ENCODE measurements around the gene PTCHD4.

Gene PTCHD4

DNA sequence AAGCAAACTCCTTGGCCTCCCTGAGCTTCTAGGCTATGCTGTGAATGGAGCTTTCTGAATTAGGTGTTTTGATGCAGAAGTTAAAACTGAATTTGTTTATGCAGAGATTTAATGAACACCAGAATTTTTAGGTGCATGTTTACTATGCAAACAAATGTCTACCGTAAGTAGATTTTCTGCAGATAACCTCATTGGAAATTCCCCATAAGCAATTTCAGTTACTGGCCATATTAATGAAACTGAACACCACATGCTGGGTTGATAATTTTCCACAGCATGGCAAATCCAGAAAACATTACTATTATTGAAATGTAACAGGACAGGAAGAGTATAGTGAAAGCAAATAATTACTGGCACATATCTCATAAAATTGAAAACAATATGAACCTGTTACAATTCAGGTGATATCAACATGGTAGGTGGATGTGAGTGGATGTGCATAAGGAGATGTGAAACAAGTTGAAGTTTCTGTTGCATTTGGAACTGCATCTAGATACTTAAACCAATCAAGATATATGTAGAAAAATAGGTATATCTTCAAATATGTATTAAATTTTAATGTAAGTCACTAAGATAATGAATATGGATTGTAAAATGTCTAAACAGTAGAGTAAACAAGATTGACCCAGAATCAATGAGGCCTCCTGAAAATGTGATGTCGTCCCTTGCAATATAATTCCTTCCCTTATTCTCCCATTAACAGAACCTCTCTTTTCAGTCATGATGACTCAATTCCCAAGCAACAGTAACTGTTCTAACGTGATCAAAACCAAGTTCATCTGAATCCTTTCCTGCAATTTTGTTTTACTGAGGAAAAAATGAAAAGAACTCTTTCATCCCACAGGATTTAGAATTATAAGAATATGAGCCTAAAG lies 11.0 kb downstream of the PTCHD4 start:
- DNase-seq, result no peak

DNA sequence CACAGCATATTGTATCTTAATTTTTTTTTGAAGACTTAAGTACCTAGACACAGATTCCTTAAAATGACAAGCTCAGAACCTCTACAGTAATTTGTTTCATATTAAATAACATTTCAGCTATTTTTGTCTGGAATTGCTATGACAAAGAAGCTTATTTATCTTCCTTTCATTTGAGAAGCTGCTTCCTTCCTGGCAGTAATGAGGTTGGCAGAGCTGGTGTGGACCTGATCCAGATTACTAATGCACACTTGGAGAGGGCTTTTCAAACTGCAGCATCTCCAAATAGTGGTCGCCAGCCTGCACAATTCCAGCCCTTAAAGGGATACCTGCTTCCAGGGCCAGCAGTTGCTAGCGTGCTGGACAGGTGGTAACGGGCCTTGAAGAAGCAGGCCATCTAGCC lies 12.1 kb downstream of the PTCHD4 start:
- no peak for DNase-seq

DNA sequence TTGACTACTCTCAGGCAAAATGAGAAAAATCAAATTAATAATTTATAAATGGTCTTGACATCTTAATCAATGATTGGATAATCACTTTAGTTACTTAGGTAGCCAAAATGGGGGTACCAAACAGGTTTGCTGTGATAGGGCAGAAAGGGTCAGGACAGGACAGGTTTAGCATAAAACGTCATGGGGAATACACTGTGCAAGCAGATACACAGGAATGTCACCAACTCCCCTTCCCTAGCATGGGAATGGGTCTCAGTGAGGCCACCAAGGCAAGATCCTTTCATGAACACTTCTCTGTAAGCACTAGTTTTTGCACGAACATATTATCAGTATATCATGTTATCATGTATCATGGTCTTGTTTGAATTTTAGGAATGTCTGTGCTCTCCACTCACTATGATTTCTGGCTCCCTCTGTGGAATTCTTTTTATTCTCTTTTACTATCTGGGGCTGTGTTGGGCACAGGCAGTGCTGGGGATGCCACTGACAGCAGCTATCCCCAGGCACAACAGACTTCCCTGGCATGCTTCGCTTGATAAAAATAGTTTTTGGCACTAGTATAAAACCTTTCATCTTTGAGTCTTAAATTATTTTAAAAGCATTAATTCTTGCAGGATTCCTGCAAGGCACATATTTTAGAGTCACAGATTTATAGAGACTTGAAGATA lies 18.3 kb downstream of the PTCHD4 start:
- no peak for DNase-seq

DNA sequence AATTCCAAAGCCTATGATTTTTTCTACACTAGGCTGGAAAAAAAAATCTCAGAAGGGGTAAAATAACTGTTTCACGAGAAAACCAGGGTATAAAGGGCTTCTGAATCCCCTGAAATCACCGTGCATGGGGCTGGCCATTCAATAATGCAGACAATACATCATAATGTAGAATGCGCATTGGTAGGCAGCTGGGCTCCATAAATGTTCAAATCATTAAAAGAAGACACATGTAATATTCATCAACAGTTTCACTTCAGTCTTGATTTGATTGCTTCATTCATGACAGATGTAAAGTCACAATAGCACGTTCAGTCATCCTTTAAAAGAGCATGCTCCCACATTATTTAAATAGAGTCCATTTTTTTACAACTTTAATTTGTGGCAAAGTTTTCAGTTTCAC lies 20.5 kb downstream of the PTCHD4 start:
- DNase-seq, result no peak

DNA sequence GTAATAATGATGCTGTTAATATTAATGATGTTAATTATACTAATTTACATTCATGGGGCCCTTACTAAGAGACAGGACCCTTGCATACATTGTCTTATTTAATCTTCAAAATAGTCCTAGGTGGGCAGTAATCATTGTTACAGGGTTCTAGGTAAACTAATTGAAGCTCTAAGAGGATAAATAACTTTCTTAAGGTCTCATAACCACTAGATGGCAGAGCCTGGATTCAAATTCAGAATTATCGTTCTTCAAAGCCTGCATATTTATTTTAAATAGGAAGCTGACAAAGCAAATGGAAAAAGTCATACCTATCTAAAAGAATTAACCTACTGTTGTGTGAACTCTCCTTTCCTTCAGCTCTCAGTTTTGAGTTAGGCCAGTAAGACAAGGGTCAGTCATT lies 23.5 kb downstream of the PTCHD4 start:
- no peak for DNase-seq

DNA sequence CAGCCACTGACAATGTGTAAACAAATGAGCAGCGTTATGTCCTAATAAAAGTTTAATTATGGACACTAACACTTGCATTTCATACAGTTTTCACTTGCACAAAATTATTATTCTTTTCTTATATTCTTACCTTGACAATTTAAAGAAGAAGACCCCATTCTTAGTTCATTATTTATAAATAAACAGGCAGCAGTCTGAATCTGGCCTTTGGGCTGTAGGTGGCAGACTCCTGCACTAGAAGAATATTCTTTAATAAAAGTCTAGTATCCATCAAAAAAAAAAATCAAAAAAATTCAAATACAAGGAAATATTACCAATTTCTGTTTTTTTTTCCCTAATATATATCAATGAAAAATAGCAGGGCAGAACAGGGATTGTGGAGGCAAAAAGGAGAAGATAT lies 24.8 kb downstream of the PTCHD4 start:
- no peak for DNase-seq

DNA sequence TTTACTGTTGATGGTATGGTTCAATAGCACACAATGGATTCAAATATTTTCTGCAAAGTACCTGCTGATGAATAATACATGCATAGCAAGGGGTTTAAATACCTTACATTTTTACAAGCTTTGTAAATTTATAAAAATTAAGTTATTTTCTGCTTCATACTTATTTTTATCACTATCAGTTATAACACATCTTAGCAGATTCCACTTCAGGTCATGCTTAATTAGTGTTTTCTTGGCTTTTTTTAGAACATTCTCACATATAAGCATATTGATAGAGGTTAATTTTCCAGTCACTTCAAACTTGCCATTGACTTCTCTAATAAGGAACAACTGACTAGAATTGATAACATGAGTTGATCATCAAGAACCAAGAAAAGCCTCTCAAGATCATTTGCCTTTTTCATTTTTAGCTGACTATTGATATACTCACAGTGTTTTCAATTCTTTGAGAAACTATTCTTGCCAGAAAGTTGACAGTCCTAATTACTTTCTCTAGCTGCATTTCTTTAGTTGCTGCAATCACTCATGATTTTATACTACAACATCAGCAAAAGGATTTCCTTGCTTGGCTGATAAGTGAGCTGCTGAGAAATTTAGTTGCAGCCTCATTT lies 25.8 kb downstream of the PTCHD4 start:
- DNase-seq, result no peak

DNA sequence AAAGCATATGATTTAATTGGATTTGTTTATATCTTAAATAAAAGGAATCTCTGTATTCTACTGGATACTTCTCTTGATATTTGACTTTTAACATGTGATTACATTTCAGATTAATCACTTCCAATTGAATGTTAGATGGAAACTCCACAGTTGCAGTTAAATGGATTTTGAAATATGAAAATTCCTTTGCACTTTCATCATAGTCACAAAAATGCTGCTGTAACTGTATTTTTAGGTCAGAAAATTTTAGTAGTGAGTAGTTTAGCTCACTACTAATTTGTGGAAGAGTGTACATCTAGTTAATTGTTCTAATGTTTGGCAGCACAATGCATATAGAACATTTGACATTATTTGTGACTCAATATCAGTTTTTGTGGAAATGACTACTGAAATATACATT lies 26.8 kb downstream of the PTCHD4 start:
- DNase-seq, result no peak

DNA sequence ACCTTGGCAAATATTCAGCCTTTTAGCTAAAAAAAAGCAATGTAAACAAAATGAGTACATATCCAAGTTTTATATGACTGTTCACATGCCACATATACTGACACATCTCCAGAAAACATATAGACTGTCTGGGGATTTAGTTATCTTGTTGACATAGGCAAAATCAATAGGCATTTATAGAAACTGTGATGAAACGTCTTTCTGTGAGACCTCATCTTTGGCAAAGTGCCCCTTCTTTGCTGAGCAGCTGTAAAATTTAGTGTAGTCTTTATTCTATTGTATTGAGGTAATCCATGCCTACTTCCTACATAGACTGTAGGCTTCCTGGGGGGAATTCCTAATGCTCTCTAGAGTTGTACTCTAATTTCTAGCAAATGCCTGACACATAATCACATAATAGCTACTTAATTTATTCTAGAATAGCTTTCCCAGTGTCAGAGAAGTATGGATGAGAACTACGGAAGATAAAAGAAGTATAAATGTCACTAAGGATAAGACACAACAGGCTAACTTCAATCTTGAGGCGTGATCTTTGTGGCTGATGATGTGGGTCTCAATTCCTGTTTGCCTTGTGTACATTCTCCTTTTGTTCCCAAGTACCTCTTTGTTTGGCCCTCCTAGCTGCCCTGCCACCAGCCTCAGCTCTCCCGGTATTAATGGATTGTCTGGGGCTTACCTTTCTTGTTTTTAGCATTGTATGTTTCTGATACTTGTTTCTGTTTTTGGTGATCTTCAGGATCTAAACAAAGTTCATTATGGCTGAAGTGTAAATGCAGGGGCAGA lies 30.6 kb downstream of the PTCHD4 start:
- no peak for DNase-seq

DNA sequence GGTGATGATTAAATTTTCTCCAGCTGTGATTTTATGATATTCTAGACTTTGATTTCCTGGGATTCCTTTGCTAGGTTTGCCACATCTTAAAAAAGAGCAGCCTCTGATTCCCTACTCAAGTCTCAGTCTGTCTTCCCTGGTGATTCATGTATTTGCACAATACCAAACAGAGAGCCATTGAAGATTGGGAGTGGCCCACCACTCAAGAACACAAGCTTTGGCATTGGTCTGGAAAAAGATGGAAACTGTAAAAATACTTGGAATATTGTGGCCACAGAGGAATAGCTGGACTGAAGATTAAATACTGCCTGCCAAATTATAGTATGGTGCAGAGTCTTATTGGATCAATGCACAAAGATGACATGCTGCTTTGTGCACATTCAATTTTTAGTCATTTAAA lies 32.9 kb downstream of the PTCHD4 start:
- no peak for DNase-seq

DNA sequence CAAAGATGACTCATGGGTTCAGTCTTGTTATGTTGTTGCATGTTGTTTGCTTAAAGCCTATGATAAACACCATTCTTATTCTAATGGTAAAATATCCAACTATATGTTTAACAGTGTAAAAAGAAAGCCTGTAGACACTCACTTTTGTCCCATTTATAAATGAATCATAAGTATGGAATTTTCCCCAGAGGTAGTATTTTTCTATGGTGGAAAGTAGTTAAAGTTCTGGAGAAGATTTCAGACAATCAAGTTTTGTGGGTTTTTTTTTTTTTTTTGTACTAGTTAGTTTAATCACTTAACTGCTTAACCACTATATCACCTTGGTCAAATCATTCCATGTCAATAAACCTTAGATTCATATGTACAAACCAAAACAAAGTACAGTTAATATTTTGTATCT lies 35.8 kb downstream of the PTCHD4 start:
- no peak for DNase-seq

DNA sequence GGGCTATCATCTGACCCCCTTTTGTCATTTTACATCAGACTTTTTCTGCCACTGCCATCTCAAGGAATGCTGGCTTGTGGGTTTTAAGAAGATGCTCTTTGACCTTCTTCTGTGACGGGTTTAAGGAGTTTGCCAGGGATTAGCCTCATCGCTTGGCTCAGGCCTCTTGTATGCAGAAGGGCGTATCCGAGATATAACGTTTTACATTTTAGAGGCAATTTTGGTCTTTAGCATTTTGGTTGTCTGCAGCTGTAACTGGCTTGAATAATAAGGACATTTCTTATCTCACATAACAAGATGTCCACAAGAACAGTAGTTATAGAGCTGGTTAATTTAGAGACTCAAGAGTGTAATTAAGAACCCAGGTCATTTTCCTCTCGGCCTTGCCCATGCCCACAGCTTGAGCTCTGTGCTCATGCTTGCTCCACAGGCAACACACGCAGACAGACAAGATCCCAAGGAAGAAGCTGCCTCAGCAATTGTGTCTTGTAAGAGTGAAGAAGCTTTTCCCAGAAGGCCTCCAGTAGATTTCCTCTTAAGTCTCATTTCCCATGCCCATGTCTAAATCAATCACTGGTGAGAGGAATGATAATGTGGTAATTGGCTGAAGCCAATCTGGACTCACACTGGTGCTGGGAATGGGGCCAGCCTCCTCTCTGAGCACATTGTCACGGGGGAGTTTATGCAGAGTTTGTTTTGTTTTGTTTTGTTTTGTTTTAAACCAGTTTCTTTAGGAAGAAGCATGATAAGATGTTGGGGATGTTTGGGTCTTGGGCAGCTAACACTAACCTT lies 36.8 kb downstream of the PTCHD4 start:
- no peak for DNase-seq

DNA sequence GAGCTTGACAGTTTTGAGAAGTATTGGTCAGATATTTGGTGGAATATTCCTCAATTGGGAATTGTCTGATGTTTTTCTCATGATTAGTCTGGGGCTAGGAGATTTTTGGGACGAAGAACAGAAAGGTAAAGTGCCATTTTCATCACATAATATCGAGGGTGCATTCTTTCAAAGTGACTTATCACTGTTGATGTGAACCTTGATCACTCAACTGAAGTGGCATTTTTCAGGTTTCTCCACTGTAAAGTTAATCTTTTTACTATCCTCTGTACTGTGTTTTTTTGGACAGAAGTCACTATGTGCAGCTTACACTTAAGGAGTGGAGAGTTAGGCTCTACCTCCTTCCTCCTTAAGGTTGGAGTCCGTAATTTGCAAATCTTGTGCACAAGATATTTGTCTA lies 39.2 kb downstream of the PTCHD4 start:
- DNase-seq, result no peak

DNA sequence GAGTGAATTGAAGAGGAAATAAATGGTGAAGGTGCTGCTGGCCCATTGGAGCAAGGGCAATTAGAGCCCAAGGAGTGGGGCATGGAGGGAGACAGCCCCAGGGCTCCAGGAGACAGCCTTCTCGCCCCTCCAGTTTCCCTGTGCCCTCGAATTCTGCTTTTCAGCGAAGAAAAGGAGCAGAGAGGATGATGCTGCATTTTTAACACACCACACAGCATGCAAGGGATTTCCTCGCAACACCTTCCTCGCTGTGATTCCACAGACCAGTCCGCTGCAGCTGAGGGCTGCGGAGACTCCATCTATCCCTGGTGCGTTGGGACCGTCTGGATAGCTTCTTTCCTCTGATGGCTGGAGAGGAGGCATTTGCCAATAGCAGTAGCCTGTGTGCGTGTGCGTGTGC lies 41.7 kb downstream of the PTCHD4 start:
- no peak for DNase-seq

DNA sequence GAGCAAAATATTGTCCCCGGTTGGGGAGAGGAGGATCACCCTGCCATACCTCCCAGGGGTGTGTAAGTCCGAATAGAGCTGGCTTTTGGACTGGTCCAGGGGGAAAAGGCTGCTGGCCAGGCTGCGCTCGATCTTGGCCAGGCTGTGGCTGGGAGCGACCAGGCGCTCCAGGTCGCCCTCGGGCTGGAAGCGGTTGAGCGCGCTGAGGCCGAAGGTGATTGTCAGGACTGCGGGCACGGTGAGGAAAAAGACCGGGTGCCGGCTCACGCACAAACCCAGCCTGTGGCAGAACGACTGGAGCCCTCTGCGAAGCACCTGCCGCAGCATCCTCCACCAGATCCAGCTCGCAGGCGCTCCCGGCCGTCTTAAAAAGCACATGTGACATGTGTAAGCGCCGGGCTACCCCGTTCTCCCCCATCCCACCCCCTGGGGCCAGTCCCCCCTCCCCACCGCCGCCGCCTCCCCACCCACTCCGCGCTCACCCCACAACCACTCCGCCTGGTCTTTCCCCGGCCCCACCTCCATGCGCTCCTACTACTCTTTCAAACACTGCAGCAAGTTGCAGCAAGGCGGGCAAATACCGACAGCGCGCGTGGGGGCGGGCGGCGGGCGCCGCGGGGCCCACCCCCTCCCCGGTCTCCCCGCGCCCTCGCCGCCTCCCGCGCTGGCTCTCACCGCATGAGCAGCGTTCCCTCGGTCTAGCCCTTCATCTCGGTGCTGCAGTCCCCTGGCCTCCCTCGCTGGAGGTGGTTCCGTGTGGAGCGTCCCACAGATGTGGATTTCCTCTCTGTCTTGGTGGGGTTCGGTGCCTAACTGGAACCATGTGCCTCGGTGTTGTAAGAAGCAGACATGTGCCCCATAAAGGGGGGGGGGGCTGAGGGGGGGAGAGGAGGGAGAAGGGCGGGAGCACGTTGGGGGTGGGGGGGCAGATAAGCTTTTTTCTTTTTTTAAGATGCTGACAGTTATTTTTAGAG lies 42.4 kb downstream of the PTCHD4 start:
- DNase-seq, result no peak

DNA sequence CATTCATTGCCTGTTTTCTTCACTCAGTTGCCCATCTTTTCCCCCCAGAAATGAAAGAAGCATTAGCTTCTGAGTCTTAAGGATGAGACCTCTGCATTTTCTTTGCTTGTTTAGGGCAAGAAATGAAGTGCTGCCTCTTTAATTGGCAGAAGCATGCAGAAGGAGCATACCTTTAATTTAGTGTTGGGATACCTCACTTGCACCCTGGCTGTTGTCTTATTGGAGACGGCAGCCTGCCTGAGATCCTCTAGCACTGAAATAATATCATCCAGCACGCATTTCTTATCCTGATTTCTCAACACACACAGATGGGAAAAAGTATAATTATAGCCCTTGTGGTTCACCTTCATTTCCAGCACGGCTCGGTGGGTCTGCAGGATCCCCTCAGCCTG lies 43.1 kb downstream of the PTCHD4 start:
- no peak for DNase-seq

DNA sequence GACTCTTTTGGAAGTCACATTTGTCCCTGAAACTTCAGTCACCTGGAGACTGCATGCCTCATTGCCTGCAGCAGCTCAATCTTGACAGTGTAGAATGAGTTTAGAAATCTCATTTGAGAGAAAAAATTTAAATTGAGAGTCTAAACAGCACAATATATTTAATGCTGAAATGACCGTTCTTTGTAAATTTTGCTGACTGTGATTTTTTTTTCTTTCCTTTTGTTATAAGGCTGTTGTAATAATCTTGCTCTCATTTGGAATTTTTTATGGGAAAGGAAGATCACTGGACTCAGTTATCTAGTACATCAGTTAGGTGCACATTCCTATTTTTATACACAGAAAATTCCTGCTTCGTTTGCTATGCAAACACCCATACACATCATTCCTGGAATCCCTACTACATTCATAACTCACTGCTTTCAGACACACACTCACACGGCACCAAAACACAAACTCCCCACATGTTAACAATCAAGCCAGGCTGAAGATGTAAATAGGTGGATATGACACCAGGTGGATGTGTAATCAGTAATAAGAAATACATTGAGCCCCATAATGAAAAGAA lies 43.8 kb downstream of the PTCHD4 start:
- DNase-seq, result no peak

DNA sequence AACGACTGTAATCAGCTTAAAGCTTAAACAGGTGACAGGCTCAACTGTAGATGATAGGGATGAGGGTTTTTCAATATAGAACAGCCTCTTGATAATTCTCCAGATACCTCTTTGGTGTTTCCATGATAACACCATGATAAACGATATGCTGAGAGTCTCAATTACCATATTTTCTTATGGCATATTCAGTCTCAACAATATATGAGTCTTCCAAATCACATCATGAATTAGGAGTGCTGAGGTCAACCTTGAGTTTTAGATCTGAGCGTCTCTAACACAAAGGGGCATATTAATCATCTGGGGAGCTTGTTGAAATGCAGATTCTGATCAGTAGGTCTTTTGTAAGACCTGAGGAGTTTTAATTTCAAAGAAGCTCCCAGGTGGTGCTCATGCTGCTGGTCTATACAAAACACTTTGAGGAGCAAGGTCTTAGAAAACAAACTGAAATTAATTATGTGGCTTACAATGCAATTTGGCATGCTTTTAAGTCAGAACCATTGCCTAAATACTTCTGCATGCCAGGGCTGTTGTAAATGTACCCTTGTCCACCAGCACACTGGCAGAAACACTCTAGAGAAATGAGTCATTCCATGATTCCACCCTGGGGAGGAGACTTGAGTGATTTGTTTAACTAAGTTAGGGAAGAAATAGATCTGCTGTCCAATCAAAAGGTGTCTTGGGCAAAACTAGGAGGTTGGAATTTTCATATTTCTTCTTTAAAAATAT lies 49.6 kb downstream of the PTCHD4 start:
- DNase-seq, result no peak

Measured in cerebellar nuclear complex (tissue), 1 donor.